HG02759 (cell line): ENCODE results near the gene CNTNAP5.

Experiments used
- ATAC-seq: cut with Tn5 transposase; IDR thresholded peaks from one replicate; pipeline ENCODE4 v1.9.1; 2021; ENCODE audit warnings: mild to moderate bottlenecking, moderate library complexity; ENCODE audit not compliant: unreplicated experiment

The CNTNAP5 gene

GRCh38 chr2:124533226-124533954 is 508.3 kb downstream of the CNTNAP5 start:
- ATAC-seq, result no peak

GRCh38 chr2:124534028-124534427 is 508.9 kb downstream of the CNTNAP5 start:
- ATAC-seq, result no peak

- no peak for ATAC-seq
Observed at GRCh38 chr2:124535816-124536215, 510.7 kb downstream of the CNTNAP5 start.

- ATAC-seq, result no peak
Observed at GRCh38 chr2:124536591-124536990, 511.5 kb downstream of the CNTNAP5 start.

GRCh38 chr2:124538549-124538948 is 513.5 kb downstream of the CNTNAP5 start:
- no peak for ATAC-seq

- no peak for ATAC-seq
Observed at GRCh38 chr2:124540805-124541204, 515.7 kb downstream of the CNTNAP5 start.

- no peak for ATAC-seq
Observed at GRCh38 chr2:124542932-124543640, 518.0 kb downstream of the CNTNAP5 start.

GRCh38 chr2:124547700-124548099 is 522.6 kb downstream of the CNTNAP5 start:
- ATAC-seq, result no peak

GRCh38 chr2:124558277-124558905 is 533.3 kb downstream of the CNTNAP5 start:
- ATAC-seq, result no peak

- no peak for ATAC-seq
Observed at GRCh38 chr2:124559236-124559635, 534.1 kb downstream of the CNTNAP5 start.

- no peak for ATAC-seq
Observed at GRCh38 chr2:124560592-124561112, 535.6 kb downstream of the CNTNAP5 start.

GRCh38 chr2:124561486-124561885 is 536.4 kb downstream of the CNTNAP5 start:
- no peak for ATAC-seq

GRCh38 chr2:124563426-124563825 is 538.3 kb downstream of the CNTNAP5 start:
- ATAC-seq, result no peak

- no peak for ATAC-seq
Observed at GRCh38 chr2:124566518-124566970, 541.5 kb downstream of the CNTNAP5 start.

GRCh38 chr2:124570872-124571271 is 545.8 kb downstream of the CNTNAP5 start:
- ATAC-seq, result no peak

- no peak for ATAC-seq
Observed at GRCh38 chr2:124571836-124572235, 546.7 kb downstream of the CNTNAP5 start.

- ATAC-seq, result no peak
Observed at GRCh38 chr2:124572934-124573634, 548.0 kb downstream of the CNTNAP5 start.

GRCh38 chr2:124575497-124575896 is 550.4 kb downstream of the CNTNAP5 start:
- no peak for ATAC-seq

GRCh38 chr2:124580263-124580662 is 555.2 kb downstream of the CNTNAP5 start:
- no peak for ATAC-seq

- no peak for ATAC-seq
Observed at GRCh38 chr2:124582387-124582786, 557.3 kb downstream of the CNTNAP5 start.

- ATAC-seq, result no peak
Observed at GRCh38 chr2:124584615-124585014, 559.5 kb downstream of the CNTNAP5 start.
